Measurements from ENCODE around the gene RAMP1.

Gene RAMP1

DNA sequence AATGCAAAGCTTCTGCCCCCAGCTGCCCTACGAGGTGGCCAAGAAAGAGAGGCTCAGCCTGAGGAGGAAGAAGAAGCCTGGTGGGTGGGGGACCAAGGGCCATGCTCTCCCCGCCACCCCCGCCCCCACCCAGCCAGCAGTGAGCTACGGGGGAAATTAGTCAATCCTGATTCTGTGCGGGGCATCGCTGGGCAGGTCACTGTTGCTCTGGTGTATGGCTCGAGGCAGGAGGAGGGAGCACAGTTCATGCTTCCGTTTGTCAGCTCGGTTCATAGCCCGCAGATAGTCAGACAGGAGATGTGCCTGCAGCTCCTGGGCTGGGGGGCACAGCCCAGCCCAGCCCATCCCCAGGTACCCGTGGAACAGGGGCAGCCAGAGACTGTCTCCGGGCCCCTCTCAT is 17.1 kb downstream of the RAMP1 start:
- DNase-seq (ENCODE audit: low read depth in 2 of 2, low spot score in 1 of 2), result no peak

DNA sequence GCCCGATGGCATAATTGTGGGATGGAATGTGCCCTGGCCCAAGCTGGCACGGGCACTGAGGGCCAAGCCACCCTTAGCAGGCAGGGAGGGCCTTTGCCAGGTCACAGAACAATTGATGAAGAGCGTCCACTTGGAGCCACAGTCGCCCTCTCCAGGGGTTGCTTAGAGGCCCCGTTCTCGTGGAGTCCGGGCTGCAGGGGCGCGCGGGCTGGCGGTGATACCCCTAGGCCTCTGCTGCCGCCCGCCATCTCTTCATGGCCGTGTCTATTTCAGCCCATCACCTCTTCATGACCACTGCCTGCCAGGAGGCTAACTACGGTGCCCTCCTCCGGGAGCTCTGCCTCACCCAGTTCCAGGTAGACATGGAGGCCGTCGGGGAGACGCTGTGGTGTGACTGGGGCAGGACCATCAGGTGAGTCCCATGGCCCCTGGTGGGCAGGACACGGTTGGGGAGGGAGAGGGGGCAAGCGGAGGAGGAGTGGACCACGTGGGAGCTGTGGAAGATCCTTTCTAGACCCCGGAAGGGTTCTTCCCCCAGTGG is 17.6 kb downstream of the RAMP1 start:
- DNase-seq (ENCODE audit: low read depth in 2 of 2, low spot score in 1 of 2), result no peak

GRCh38 chr2:237877576-237878307 is 18.3 kb downstream of the RAMP1 start:
- no peak for DNase-seq (ENCODE audit: low read depth in 2 of 2, low spot score in 1 of 2)

- DNase-seq (ENCODE audit: low read depth in 2 of 2, low spot score in 1 of 2), result no peak
Measured at GRCh38 chr2:237878321-237879057, 19.1 kb downstream of the RAMP1 start.

- no peak for DNase-seq (ENCODE audit: low read depth in 2 of 2, low spot score in 1 of 2)
Measured at GRCh38 chr2:237879058-237879430, 19.6 kb downstream of the RAMP1 start.

GRCh38 chr2:237879991-237880560 is 20.7 kb downstream of the RAMP1 start:
- no peak for DNase-seq (ENCODE audit: low read depth in 2 of 2, low spot score in 1 of 2)

GRCh38 chr2:237882510-237883481 is 23.4 kb downstream of the RAMP1 start:
- DNase-seq (ENCODE audit: low read depth in 2 of 2, low spot score in 1 of 2), result no peak

- no peak for DNase-seq (ENCODE audit: low read depth in 2 of 2, low spot score in 1 of 2)
Measured at GRCh38 chr2:237883951-237884446, 24.6 kb downstream of the RAMP1 start.

DNA sequence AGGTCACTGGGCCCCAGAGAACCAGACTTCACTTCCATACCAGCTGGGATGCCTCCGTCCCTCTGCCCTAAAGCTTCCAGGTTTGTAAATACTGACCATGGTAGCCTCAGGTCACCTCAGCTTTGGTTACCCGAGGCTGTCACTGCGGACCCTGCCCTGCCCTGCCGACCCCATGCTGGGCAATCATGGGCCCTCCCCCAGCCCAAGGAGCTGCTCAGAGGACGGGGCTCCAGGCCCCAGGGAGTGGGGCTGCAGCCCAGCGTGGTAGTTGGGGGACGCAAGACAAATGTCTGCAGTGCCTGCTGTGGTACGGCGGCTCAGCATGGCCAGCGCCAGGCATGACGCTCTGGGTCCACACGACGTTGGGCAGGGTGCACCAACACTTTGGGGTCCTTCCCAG is 25.3 kb downstream of the RAMP1 start:
- DNase-seq (ENCODE audit: low read depth in 2 of 2, low spot score in 1 of 2), result no peak

- no peak for DNase-seq (ENCODE audit: low read depth in 2 of 2, low spot score in 1 of 2)
Measured at GRCh38 chr2:237885111-237885930, 25.9 kb downstream of the RAMP1 start.

DNA sequence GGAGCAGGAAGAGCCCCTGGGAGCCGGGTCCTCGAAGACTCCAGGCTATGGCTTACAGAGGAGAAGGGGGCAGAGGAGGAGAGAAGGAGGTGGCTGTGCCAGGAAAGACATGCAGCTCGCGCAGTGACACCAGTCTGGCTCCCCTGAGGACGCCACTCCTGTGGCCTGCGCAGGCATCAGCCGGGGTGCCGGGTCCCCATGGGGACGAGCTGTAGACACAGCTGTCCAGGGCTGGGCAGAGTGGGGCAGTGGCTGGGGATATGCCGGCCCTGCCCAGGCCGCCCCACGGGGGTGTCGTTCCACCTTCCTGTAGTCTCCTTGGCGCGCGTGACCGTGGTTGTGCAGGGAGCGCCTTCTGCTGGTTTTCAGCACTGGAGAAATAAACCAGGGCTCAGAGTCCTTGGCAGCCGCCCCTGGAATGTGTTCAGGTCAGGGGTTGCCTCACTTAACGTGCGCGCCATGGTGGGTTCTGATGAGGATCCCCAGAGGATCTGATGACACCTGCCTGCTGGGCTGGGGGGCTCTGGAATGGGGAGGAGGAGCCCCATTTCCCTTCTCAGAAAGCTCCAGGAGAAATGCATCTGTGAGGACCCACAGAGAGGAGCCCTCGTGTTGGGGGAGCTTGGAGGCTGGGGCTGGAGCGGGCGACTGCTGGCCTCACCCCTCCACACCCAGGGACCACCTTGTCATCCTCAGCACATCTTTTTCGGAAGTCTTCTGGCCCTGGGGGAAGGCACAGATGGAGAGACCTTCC is 26.7 kb downstream of the RAMP1 start:
- DNase-seq (ENCODE audit: low read depth in 2 of 2, low spot score in 1 of 2), result no peak

DNA sequence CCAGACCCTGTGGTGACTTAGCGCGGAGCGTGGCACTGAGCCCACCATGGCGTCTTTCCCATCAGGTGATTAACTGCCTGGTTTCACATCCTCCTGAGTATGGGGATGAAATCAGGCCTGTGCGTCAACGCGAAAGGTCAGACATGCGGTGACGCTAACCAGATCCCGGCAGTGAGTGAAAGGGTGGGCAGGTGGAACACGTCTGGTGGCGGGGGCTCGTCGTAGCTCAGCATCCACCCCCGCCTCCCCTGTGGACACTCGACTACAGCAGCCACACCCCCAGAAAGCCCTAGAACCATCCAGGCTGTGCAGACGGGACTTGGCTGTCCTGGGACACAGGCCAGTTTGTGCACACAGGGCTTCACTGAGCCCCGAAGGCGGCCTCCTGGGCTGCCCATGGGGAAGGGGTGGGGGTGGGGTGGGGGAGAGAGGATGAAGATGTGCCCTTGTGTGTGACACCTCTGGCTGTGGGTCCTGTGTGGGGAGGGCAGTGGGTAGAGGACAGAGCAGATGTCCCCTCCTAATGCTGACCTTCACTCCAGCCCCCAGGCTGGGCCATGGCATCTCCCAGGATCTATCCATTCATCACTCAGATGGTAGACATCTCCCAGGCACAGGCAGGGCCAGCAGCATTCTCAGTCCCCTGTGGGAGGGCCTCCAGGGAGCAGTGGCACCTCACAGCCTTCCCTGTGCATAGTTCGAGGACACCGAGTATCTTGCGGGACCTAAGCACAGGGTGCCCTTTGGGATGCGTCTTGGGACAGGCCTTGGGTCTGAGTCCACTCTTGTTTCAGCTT is 27.5 kb downstream of the RAMP1 start:
- DNase-seq (ENCODE audit: low read depth in 2 of 2, low spot score in 1 of 2), result no peak

DNA sequence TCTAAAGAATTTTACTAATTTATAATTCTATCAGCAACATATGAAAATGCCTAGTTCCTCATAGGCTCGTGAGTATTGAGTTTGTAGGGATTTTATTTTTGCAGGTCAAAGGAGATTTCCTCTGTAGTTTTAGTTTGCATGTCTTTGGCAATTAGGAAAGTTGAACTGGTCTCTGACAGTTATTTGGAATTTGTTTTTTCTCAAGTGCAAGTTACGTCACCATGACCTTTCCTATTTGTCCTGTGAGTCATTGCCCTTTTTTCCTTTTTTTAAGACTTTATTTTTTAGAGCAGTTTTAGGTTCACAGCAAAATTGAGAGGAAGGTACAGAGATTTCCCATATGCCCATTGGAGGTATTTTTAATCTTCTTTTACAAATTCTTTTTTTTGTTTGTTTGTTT is 29.0 kb downstream of the RAMP1 start:
- no peak for DNase-seq (ENCODE audit: low read depth in 2 of 2, low spot score in 1 of 2)

DNA sequence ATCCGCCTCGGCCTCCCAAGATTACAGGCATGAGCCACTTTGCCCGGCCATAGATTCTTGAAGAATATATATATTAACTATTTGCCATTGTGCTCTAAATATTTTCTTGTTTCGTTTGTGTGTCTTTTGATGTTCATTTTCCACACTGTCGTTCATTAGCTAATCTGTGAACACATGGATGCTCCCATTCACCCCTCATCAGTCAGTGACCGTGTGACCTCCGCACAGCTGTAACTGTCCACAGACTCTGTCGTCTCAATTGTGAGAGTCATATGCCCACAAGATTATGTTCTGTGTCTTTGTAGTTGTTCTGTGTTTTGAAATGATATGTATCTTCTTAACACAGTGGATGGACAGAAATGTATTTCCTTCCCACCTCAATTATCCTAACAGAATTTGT is 29.6 kb downstream of the RAMP1 start:
- DNase-seq (ENCODE audit: low read depth in 2 of 2, low spot score in 1 of 2), result no peak

DNA sequence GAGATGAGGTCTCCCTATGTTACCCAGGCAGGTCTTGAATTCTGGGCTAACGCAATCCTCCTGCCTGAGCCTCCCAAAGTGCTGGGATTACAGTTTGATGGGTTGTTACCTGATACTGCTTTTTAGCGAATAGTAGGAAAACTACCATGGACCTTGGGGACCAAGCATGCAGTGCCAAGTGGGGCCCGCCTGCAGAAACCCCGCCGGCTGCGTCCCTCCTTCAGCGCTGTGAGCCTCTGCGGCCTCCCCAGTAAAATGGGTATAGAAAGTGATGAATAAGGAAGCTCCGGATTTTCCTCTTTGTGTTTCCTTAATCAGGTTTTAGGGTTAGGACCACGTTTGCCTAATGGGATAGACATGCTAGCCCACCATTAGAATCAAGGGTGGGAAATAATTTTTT is 30.4 kb downstream of the RAMP1 start:
- DNase-seq (ENCODE audit: low read depth in 2 of 2, low spot score in 1 of 2), result no peak

GRCh38 chr2:237892478-237892877 is 33.1 kb downstream of the RAMP1 start:
- no peak for DNase-seq (ENCODE audit: low read depth in 2 of 2, low spot score in 1 of 2)

- no peak for DNase-seq (ENCODE audit: low read depth in 2 of 2, low spot score in 1 of 2)
Measured at GRCh38 chr2:237892984-237893595, 33.7 kb downstream of the RAMP1 start.

DNA sequence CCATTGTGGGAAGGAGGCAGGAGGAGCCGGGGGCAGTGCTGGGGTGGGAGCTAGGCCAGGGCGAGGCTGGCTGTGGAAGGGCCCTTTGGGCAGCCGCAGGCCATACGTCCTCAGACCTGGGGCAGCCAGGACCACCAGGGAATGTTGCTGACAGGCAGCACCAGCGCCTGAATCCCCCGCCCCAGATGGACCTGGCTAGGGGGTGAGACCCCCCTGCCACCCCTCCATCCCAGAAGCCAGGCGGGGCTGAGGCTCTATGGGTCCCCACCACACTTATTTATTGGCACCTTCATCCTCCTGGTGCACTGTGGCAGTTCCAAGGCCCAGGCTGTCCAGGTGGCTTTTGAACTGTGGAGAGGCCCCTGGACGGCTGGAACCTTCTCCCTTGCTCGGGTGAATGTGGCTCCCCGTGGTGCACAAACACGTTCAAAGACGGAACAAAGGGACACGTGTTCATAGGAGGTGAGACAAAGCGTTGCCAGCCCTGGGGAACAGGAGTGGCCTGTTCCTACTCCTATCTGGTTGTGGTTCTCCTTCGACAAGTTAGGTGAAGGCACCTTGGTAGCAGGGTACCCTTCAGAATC is 35.1 kb downstream of the RAMP1 start:
- no peak for DNase-seq (ENCODE audit: low read depth in 2 of 2, low spot score in 1 of 2)
